Pancreas (tissue), 10 donors: ENCODE results near the gene IDUA. TPM values are rescaled to one million over a fixed set of nuclear protein-coding genes. Genes with fewer than 3 reads are reported as not detected.

Source experiments
- ATAC-seq, 4 donors: fragments of 200-7000 bp; cut with Tn5 transposase; one replicate each; pipeline versions ENCODE4 v1.8.0 to v1.9.1; 2020; ENCODE audit warnings: mild to moderate bottlenecking in 4 of 4, moderate library complexity in 4 of 4
- DNase-seq, 6 donors: peaks; one replicate each; pipeline ENCODE4 v3.0.0-alpha.2; 2020
- FAIRE-seq: peaks from 2 replicates; lab custom pipeline; 2012; peaks lifted over from hg19 to GRCh38; lab: Jason Lieb, UNC
- H3K27ac ChIP-seq, 4 donors: fragments of 200-600 bp; sonication (generic); 1 replicate in 3 of 4; 2 replicates in 1 of 4; pipeline versions ENCODE4 v1.5.0 to v1.8.0; 2020
- H3K27me3 ChIP-seq, 4 donors: fragments of 200-600 bp; one replicate each; pipeline ENCODE4 v1.8.0; 2021
- H3K36me3 ChIP-seq, 3 donors: fragments of 200-600 bp; sonication (generic) in 1 of 3; one replicate each; pipeline versions ENCODE4 v1.5.0 to v1.8.0; 2020 to 2021
- H3K4me1 ChIP-seq, 3 donors: fragments of 200-600 bp; one replicate each; pipeline ENCODE4 v1.8.0; 2021
- H3K4me3 ChIP-seq, 4 donors: fragments of 200-600 bp; sonication (generic) in 2 of 4; one replicate each; pipeline versions ENCODE4 v1.5.0 to v1.8.0; 2020 to 2021
- H3K9me3 ChIP-seq, 4 donors: fragments of 200-600 bp; one replicate each; pipeline ENCODE4 v1.8.0; 2021
- WGBS, 2 donors: extraction: QIAGEN DNeasy Blood & Tissue Kit; methylation state at CpG; one replicate each; pipeline ENCODE4 v1.1.7; 2013; 5-methylcytosine and 5-hydroxymethylcytosine counted together
- intact Hi-C, 3 donors: fragments of 100-400 bp; cut with DNase I; formaldehyde crosslinking; loops; one replicate each; pipeline versions ENCODE4 v1.11.1 to v1.14.2; 2022
- polyA plus RNA-seq, 2 donors: library from polyadenylated mRNA; stranded (reverse); fragments of 200-250 nt; gene quantifications; one replicate each; pipeline ENCODE4 v1.2.3, GENCODE V29; 2013
- total RNA-seq, 6 donors: library from RNA; stranded (reverse); fragmentation: NEBNext Ultra II Directional in 4 of 6; extraction: Animal tissue kit (Norgen Biotek cat#: 25700) in 4 of 6; gene quantifications; one replicate each; pipeline versions ENCODE4 v1.2.1 to v1.2.4, GENCODE V29; 2021 to 2023
- TF ChIP-seq, protein P1 (sequence below), 4 donors: fragments of 200-600 bp; sonication (generic) in 3 of 4; IDR thresholded peaks; one replicate each; pipeline versions ENCODE4 v1.5.0 to v1.8.0; 2021; ENCODE audit warnings: antibody characterized with exemption in 4 of 4
- donor health status: healthy with polysubstance abuse.
- donor health status: DM: no; HTN: no; CAD: no; lungs with moderate emphysema.
- donor health status: DM: no; HTN: no; CAD: no.
- donor health status: control.
- donor health status: control.
- donor health status: Bipolar disorder and iron deficiency.
- donor health status: DM: yes; HTN: yes; CAD: no.
- donor health status: DM: no; HTN: no; CAD: no.
- donor health status: DM: no; HTN: no; CAD: no.
- donor health status: DM: yes; HTN: yes; CAD: no.

IDUA gene
- total and polyA plus RNA-seq, 8 donors = 17.6 to 56.9 (median 23.3) TPM

DNA sequence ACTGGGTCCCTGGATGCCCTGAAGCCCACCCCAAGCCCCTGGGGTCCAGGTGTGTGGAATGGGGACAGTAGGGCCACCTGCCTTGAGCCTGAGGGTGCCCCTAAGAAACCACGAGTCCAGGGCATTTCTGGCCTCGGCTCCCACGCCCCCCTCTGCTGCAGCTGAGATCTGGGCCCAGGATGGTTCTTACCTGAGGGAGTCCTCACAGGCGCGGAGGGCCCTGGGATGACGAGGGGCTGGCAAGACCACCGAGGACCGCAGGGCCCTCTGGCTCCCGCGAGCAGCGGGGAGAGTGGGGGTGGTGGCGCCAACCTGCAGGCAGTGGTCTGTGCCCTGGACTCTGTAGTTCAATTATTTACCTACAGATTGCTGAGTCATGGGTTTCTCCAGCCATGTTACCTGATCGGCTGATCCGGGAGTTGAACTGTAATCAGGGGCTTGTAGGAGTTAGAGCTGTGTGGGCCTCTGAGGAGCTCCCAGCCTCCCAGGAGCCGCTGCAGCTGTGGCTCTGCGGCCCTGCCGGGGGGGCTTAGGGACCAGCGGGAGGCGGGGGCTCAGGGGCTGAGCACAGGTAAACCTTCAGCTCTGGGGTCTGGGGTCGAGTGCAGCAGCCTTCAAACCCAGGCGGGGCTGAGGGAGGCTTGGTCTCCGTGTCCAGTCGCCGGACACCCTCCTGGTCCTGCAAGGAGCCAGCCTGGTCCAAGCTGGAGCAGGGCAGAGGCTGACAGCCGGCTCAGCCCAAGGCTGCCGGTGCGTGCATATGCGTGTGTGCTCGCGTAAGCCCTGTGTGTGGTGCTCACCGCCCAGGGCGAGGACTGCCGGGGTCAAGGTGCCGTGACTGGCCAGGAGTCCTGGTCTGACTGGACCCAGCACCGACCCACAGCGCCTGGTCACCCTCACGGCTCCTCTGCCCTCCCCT lies 6.5 kb downstream of the IDUA start, which contains the start of gene SLC26A1:
Gene SLC26A1 (minus strand): TSS at position 294 of the 919 bp plus-strand sequence. CDS start 1,701 bp downstream, outside the sequence.
- Histone ChIP-seq H3K36me3 (no peaks in the 10 kb centered on the region), H3K27me3 (no peaks in the 10 kb centered on the region), H3K4me1 (peaks cover 19 to 25% (median 20%) of the 10 kb centered on the region in 3 donors), H3K4me3 (peak within 1 kb of the TSS in 3 of 4 donors; percentile 5 to 33 (median 32)), H3K9me3 (no peaks in the 10 kb centered on the region), H3K27ac (peak within 1 kb of the TSS; percentile 82 to 95 (median 92))
- intact Hi-C loops = no loop called here
- 41 to 42% methylated on average over 32 to 37 of the region's 37 CpGs for WGBS, 2 donors
- TF ChIP-seq, protein P1, sequence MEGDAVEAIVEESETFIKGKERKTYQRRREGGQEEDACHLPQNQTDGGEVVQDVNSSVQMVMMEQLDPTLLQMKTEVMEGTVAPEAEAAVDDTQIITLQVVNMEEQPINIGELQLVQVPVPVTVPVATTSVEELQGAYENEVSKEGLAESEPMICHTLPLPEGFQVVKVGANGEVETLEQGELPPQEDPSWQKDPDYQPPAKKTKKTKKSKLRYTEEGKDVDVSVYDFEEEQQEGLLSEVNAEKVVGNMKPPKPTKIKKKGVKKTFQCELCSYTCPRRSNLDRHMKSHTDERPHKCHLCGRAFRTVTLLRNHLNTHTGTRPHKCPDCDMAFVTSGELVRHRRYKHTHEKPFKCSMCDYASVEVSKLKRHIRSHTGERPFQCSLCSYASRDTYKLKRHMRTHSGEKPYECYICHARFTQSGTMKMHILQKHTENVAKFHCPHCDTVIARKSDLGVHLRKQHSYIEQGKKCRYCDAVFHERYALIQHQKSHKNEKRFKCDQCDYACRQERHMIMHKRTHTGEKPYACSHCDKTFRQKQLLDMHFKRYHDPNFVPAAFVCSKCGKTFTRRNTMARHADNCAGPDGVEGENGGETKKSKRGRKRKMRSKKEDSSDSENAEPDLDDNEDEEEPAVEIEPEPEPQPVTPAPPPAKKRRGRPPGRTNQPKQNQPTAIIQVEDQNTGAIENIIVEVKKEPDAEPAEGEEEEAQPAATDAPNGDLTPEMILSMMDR (IDR thresholded peaks at IDR 0.05) = no peak
- DNase-seq (peak; percentile 56 to 87 (median 64)), FAIRE-seq (no peak), ATAC-seq (peak; percentile 73 to 78 (median 74))

DNA sequence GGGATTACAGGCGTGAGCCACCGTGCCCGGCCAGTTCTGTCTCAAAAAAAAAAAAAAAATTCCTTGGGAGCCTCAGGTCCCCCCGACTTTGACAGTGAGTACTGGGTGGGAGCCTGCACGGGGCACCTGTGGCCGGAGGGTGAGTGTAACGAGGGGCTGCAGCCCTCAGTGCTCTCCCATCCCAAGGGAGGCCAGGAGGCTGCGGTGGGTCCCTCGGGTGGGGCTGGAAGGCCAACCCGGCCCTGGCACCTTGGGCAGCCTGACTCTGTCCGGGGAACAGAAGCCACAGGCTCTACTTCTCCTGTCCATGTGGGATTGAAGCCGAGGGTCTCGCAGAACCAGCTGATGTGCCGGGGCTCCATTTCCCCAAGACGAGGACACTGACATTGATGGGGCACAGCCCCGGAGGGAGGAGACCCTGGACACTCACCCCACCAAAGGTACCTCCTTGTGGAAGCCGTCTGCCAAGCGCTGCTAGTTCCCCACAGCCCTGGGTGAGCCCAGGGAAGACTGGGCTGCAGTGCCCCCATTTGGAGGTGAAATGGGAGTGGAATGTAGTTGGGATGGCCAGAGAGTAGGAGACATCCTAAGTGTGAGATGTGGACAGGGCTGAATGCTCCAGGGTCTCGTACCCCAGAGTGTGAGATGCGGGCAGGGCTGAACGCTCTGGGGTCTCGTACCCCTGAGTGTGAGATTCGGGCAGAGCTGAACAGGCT lies 8.6 kb downstream of the IDUA start:
- TF ChIP-seq, protein P1 (IDR thresholded peaks at IDR 0.05) = no peak
- Histone ChIP-seq H3K4me3 (no peak overlapping the region), H3K27ac (no peak overlapping the region), H3K27me3 (no peaks in the 10 kb centered on the region), H3K4me1 (peaks cover 19 to 25% (median 20%) of the 10 kb centered on the region in 3 donors), H3K36me3 (no peaks in the 10 kb centered on the region), H3K9me3 (no peaks in the 10 kb centered on the region)
- WGBS, 2 donors = 93 to 95% methylated on average over 23 of the region's 23 CpGs
- FAIRE-seq (no peak), ATAC-seq (no peak), DNase-seq (peak in 4 of 6 donors; percentile 5 to 58 (median 37))
- intact Hi-C loops = no loop called here

DNA sequence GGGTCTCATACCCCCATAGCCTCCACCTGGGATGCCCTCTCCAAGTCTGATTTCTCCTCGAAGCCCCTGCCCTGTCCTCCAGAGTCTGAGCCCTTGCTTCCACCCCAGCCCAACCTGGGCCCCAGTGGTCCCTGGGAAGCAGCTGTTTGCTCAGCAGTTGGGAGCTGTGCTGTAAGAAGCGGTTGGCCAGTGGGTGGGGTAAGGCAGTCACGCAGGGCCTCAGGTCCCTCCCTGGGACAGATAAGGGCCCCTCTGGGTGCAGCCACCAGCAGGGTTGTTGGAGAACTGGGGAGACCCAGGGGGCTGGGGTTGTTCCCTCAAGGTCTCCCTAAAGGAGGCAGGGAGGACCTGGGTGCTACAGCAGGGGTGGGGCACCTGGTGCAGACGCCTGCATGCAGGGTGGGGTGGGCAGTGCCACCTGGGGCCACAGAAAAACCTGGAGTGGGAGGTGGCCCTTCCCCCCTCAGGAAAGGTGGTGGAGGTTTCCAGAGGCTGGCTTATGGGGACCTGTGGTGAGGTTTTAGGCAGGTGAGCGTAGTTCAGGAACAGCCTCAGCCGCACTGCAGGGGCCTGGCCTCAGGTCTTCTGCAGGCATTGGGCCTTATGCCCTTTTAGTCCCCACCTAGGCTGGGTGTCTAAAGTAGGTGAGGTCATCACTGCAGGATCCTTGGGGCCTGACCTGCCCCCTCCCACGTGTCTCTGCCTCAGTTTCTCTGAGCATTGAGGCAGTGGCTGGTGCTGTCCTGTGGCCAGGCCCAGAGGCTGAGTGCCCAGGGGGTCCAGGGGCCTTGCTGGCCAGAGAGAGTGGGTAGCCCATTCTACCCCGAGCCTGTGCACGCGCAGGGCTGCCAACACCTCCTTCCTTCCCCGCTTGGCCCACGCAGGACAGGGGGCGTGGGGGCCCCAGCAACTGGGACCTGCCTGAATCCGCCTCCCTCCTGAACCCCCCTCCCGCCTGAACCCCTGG lies 9.5 kb downstream of the IDUA start:
- H3K4me1 ChIP-seq = peaks cover 19 to 25% (median 20%) of the 10 kb centered on the region in 3 donors
- peaks cover 0 to under 1% (median 0%) of the 10 kb centered on the region in 4 donors for H3K27me3 ChIP-seq
- FAIRE-seq (no peak), DNase-seq (peak in 3 of 6 donors; percentile 7 to 64 (median 30)), ATAC-seq (no peak)
- no peak overlapping the region for H3K4me3 ChIP-seq
- H3K9me3 ChIP-seq = no peaks in the 10 kb centered on the region
- TF ChIP-seq, protein P1 (IDR thresholded peaks at IDR 0.05) = no peak
- H3K36me3 ChIP-seq = no peaks in the 10 kb centered on the region
- 74 to 81% methylated on average over 15 of the region's 15 CpGs for WGBS, 2 donors
- no peak overlapping the region for H3K27ac ChIP-seq
- intact Hi-C loops = no loop called here

DNA sequence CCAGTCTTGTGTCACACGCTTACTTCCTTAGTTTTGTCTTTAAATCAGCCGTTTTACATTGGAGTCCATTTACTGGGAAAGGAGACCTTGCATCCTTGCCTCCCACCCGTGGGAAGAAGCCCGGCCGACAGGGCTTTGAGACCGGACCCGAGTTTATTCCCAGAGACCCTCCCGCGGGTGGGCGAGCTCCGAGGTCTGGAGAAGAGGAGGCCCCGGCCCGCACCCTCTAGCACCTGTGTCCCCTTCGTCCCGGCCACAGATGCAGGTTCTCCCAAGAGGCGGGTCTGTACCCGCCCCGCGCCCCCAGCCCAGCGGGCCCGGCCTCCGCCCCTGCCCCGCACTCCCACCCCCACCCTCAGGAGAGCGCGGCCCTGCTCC lies 10.1 kb downstream of the IDUA start:
- H3K9me3 ChIP-seq = no peaks in the 10 kb centered on the region
- no peak overlapping the region for H3K27ac ChIP-seq
- FAIRE-seq (no peak), ATAC-seq (no peak), DNase-seq (peak in 3 of 6 donors; percentile 42 to 81 (median 59))
- H3K4me3 ChIP-seq = peak overlapping the region in 3 of 4 donors; percentile 14 to 47 (median 39)
- TF ChIP-seq, protein P1 (IDR thresholded peaks at IDR 0.05) = no peak
- intact Hi-C loops = no loop called here
- peaks cover 16 to 22% (median 17%) of the 10 kb centered on the region in 3 donors for H3K4me1 ChIP-seq
- no peaks in the 10 kb centered on the region for H3K36me3 ChIP-seq
- H3K27me3 ChIP-seq = peaks cover 0 to 5% (median 2%) of the 10 kb centered on the region in 4 donors
- WGBS, 2 donors = 11 to 19% methylated on average over 18 to 25 of the region's 25 CpGs
